GM23338 (cell line): ENCODE data around the gene GUCD1. TPM values are rescaled to one million over a fixed set of nuclear protein-coding genes. Genes with fewer than 3 reads are reported as not detected.

Experiments
- ATAC-seq: fragments of 200-7000 bp; cut with Tn5 transposase; 3 replicates; pipeline ENCODE4 v1.9.1; 2020
- DNase-seq: peaks from one replicate; pipeline ENCODE4 v3.0.0-alpha.2; 2015; ENCODE audit warnings: low spot score
- H2AFZ ChIP-seq: fragments of 200-600 bp; sonication (generic); 2 replicates; pipeline ENCODE4 v1.8.0; 2016; ENCODE audit warnings: antibody characterized with exemption, mild to moderate bottlenecking, moderate library complexity
- H3F3A ChIP-seq: fragments of 200-600 bp; sonication (generic); replicated peaks from 2 replicates; pipeline ENCODE4 v1.8.0; 2017; ENCODE audit warnings: antibody characterized with exemption, mixed run types, low read depth
- H3K27ac ChIP-seq: fragments of 200-600 bp; sonication (generic); 2 replicates; pipeline ENCODE4 v1.6.1; 2016; ENCODE audit warnings: low read depth
- H3K27me3 ChIP-seq: fragments of 200-600 bp; sonication (generic); 2 replicates; pipeline ENCODE4 v1.8.0; 2016; ENCODE audit warnings: mild to moderate bottlenecking, mixed run types, moderate library complexity; ENCODE audit not compliant: insufficient read depth
- H3K36me3 ChIP-seq: fragments of 200-600 bp; sonication (generic); 2 replicates; pipeline ENCODE4 v1.8.0; 2016; ENCODE audit warnings: mild to moderate bottlenecking; ENCODE audit not compliant: insufficient read depth
- H3K4me1 ChIP-seq: fragments of 200-600 bp; sonication (generic); 2 replicates; pipeline ENCODE4 v1.8.0; 2016; ENCODE audit warnings: mild to moderate bottlenecking, moderate library complexity; ENCODE audit not compliant: insufficient read depth
- H3K4me2 ChIP-seq: fragments of 200-600 bp; sonication (generic); 2 replicates; pipeline ENCODE4 v1.7.1; 2017; ENCODE audit warnings: mixed run types
- H3K4me3 ChIP-seq: fragments of 200-600 bp; sonication (generic); 2 replicates; pipeline ENCODE4 v1.6.1; 2016; ENCODE audit warnings: mixed run types
- H3K79me2 ChIP-seq: fragments of 200-600 bp; sonication (generic); replicated peaks from 2 replicates; pipeline ENCODE4 v1.8.0; 2017; ENCODE audit warnings: mild to moderate bottlenecking; ENCODE audit not compliant: insufficient read depth
- H3K9me2 ChIP-seq: fragments of 200-600 bp; sonication (generic); 2 replicates; pipeline ENCODE4 v1.8.0; 2017; ENCODE audit not compliant: insufficient read depth
- H4K20me1 ChIP-seq: fragments of 200-600 bp; sonication (generic); replicated peaks from 2 replicates; pipeline ENCODE4 v1.8.0; 2017; ENCODE audit warnings: mild to moderate bottlenecking; ENCODE audit not compliant: insufficient read depth
- H3K27ac Mint-ChIP-seq: 2 replicates; pipeline ENCODE4 v1.8.0; 2020; ENCODE audit warnings: inconsistent platforms, mild to moderate bottlenecking, moderate library complexity, mixed read lengths
- H3K27me3 Mint-ChIP-seq: 3 replicates; pipeline ENCODE4 v1.8.0; 2022; ENCODE audit warnings: low read depth, mild to moderate bottlenecking, moderate library complexity, mixed read lengths, inconsistent platforms; ENCODE audit not compliant: insufficient read depth, poor library complexity
- H3K36me3 Mint-ChIP-seq: 3 replicates; pipeline ENCODE4 v1.8.0; 2021; ENCODE audit warnings: low read depth, mild to moderate bottlenecking, inconsistent platforms, moderate library complexity, mixed read lengths
- H3K4me1 Mint-ChIP-seq: 3 replicates; pipeline ENCODE4 v1.8.0; 2020; ENCODE audit warnings: mild to moderate bottlenecking, inconsistent platforms, mixed read lengths
- H3K4me3 Mint-ChIP-seq: 3 replicates; pipeline ENCODE4 v1.8.0; 2021; ENCODE audit warnings: moderate library complexity, mild to moderate bottlenecking, inconsistent platforms, mixed read lengths
- H3K9me3 Mint-ChIP-seq: 3 replicates; pipeline ENCODE4 v1.8.0; 2020; ENCODE audit warnings: moderate library complexity, mild to moderate bottlenecking, inconsistent platforms, mixed read lengths
- CREB1 ChIP-seq: fragments of 250-450 bp; sonication (Bioruptor Pico); IDR thresholded peaks from 2 replicates; pipeline ENCODE4 v1.5.0; 2020; ENCODE audit warnings: low read depth, mild to moderate bottlenecking, moderate library complexity
- ETS1 ChIP-seq: IDR thresholded peaks from 2 replicates; pipeline ENCODE4 v1.6.1; 2016; ENCODE audit warnings: antibody characterized with exemption
- EZH2 ChIP-seq: fragments of 200-600 bp; sonication (generic); IDR thresholded peaks from one replicate; pipeline ENCODE4 v1.8.0; 2017; ENCODE audit warnings: antibody characterized with exemption, mild to moderate bottlenecking, low read depth; ENCODE audit not compliant: unreplicated experiment
- EZH2phosphoT487 ChIP-seq: fragments of 200-600 bp; sonication (generic); IDR thresholded peaks from one replicate; pipeline ENCODE4 v1.8.1; 2018; ENCODE audit warnings: antibody characterized with exemption; ENCODE audit not compliant: unreplicated experiment
- JUNB ChIP-seq: IDR thresholded peaks from one replicate; pipeline ENCODE4 v1.6.1; 2016; ENCODE audit warnings: antibody characterized with exemption; ENCODE audit not compliant: unreplicated experiment
- POLR2AphosphoS5 ChIP-seq: IDR thresholded peaks from 2 replicates; pipeline ENCODE4 v1.6.1; 2016; ENCODE audit warnings: antibody characterized with exemption, low read depth
- REST ChIP-seq: IDR thresholded peaks from one replicate; pipeline ENCODE4 v1.6.1; 2018; ENCODE audit warnings: antibody characterized with exemption; ENCODE audit not compliant: unreplicated experiment
- ZNF114 ChIP-seq: fragments of 250-450 bp; sonication (Bioruptor Pico); IDR thresholded peaks from 2 replicates; pipeline ENCODE4 v1.5.0; 2020; ENCODE audit warnings: mild to moderate bottlenecking, moderate library complexity
- ZNF331 ChIP-seq: fragments of 250-450 bp; sonication (Bioruptor Pico); IDR thresholded peaks from 2 replicates; pipeline ENCODE4 v1.5.0; 2020; ENCODE audit warnings: low read depth, mild to moderate bottlenecking, moderate library complexity
- ZNF462 ChIP-seq: fragments of 250-450 bp; sonication (Bioruptor Pico); IDR thresholded peaks from 2 replicates; pipeline ENCODE4 v1.5.0; 2020; ENCODE audit warnings: mild to moderate bottlenecking, moderate library complexity
- polyA plus RNA-seq: library from polyadenylated mRNA; unstranded; fragments of >200 nt; fragmentation: Nextera tagmentation; extraction: Ambion mirVana; gene quantifications from 2 replicates; pipeline ENCODE4 v1.2.1, GENCODE V29; 2016
- total RNA-seq: library from RNA; depleted of rRNA; stranded (reverse); fragments of >200 nt; shearing (Covaris generic); gene quantifications from 2 replicates; pipeline ENCODE4 v1.2.3, GENCODE V29; 2014

GUCD1 gene
- total and polyA plus RNA-seq, 2 experiments from 2014 or later = 39.0 to 106 TPM

GRCh38 chr22:24535348-24535747 lies 19.6 kb downstream of the GUCD1 start (continued):
- TF ChIP-seq REST = no peak
- TF ChIP-seq JUNB = no peak
- TF ChIP-seq EZH2 = no peak
- TF ChIP-seq CREB1 (CRISPR knock-in tag) = no peak
- TF ChIP-seq ZNF114 = no peak
- TF ChIP-seq EZH2phosphoT487 = no peak
- TF ChIP-seq ZNF331 = no peak

- Mint-ChIP-seq H3K9me3 (no peaks in the 10 kb centered on the region), H3K4me1 (no peaks in the 10 kb centered on the region), H3K4me3 (no peak overlapping the region), H3K27me3 (no peaks in the 10 kb centered on the region), H3K36me3 (no peaks in the 10 kb centered on the region), H3K27ac (no peak overlapping the region)
- Histone ChIP-seq H4K20me1 (no peaks in the 10 kb centered on the region), H3K4me3 (no peak overlapping the region), H3K4me2 (no peak overlapping the region), H3F3A (no peaks in the 10 kb centered on the region), H3K36me3 (no peaks in the 10 kb centered on the region), H2AFZ (no peak overlapping the region), H3K27ac (no peak overlapping the region), H3K27me3 (no peaks in the 10 kb centered on the region), H3K4me1 (no peaks in the 10 kb centered on the region), H3K79me2 (no peaks in the 10 kb centered on the region), H3K9me2 (peaks cover 4% of the 10 kb centered on the region; the same call in 1 of the 2 replicates)
- no peak for DNase-seq
- no peak for TF ChIP-seq JUNB
- no peak for TF ChIP-seq REST
- no peak for TF ChIP-seq ZNF462 (CRISPR knock-in tag)
- no peak for TF ChIP-seq ZNF114
- TF ChIP-seq POLR2AphosphoS5 = no peak
- no peak for TF ChIP-seq ETS1
- TF ChIP-seq EZH2 = no peak
- TF ChIP-seq EZH2phosphoT487 = no peak
- ATAC-seq = no peak
These were observed 22.9 kb downstream of the GUCD1 start for GRCh38 chr22:24532075-24532474.
